GM23338 (cell line): Measurements from ENCODE around the gene F3. TPM values are rescaled to one million over a fixed set of nuclear protein-coding genes. Genes with fewer than 3 reads are reported as not detected.

ENCODE experiments used
- ATAC-seq: fragments of 200-7000 bp; cut with Tn5 transposase; 3 replicates; pipeline ENCODE4 v1.9.1; 2020
- DNase-seq: peaks from one replicate; pipeline ENCODE4 v3.0.0-alpha.2; 2015; ENCODE audit warnings: low spot score
- H2AFZ ChIP-seq: fragments of 200-600 bp; sonication (generic); 2 replicates; pipeline ENCODE4 v1.8.0; 2016; ENCODE audit warnings: antibody characterized with exemption, mild to moderate bottlenecking, moderate library complexity
- H3F3A ChIP-seq: fragments of 200-600 bp; sonication (generic); replicated peaks from 2 replicates; pipeline ENCODE4 v1.8.0; 2017; ENCODE audit warnings: antibody characterized with exemption, mixed run types, low read depth
- H3K27ac ChIP-seq: fragments of 200-600 bp; sonication (generic); 2 replicates; pipeline ENCODE4 v1.6.1; 2016; ENCODE audit warnings: low read depth
- H3K27me3 ChIP-seq: fragments of 200-600 bp; sonication (generic); 2 replicates; pipeline ENCODE4 v1.8.0; 2016; ENCODE audit warnings: mild to moderate bottlenecking, mixed run types, moderate library complexity; ENCODE audit not compliant: insufficient read depth
- H3K36me3 ChIP-seq: fragments of 200-600 bp; sonication (generic); 2 replicates; pipeline ENCODE4 v1.8.0; 2016; ENCODE audit warnings: mild to moderate bottlenecking; ENCODE audit not compliant: insufficient read depth
- H3K4me1 ChIP-seq: fragments of 200-600 bp; sonication (generic); 2 replicates; pipeline ENCODE4 v1.8.0; 2016; ENCODE audit warnings: mild to moderate bottlenecking, moderate library complexity; ENCODE audit not compliant: insufficient read depth
- H3K4me2 ChIP-seq: fragments of 200-600 bp; sonication (generic); 2 replicates; pipeline ENCODE4 v1.7.1; 2017; ENCODE audit warnings: mixed run types
- H3K4me3 ChIP-seq: fragments of 200-600 bp; sonication (generic); 2 replicates; pipeline ENCODE4 v1.6.1; 2016; ENCODE audit warnings: mixed run types
- H3K79me2 ChIP-seq: fragments of 200-600 bp; sonication (generic); replicated peaks from 2 replicates; pipeline ENCODE4 v1.8.0; 2017; ENCODE audit warnings: mild to moderate bottlenecking; ENCODE audit not compliant: insufficient read depth
- H3K9me2 ChIP-seq: fragments of 200-600 bp; sonication (generic); 2 replicates; pipeline ENCODE4 v1.8.0; 2017; ENCODE audit not compliant: insufficient read depth
- H4K20me1 ChIP-seq: fragments of 200-600 bp; sonication (generic); replicated peaks from 2 replicates; pipeline ENCODE4 v1.8.0; 2017; ENCODE audit warnings: mild to moderate bottlenecking; ENCODE audit not compliant: insufficient read depth
- H3K27ac Mint-ChIP-seq: 2 replicates; pipeline ENCODE4 v1.8.0; 2020; ENCODE audit warnings: inconsistent platforms, mild to moderate bottlenecking, moderate library complexity, mixed read lengths
- H3K27me3 Mint-ChIP-seq: 3 replicates; pipeline ENCODE4 v1.8.0; 2022; ENCODE audit warnings: low read depth, mild to moderate bottlenecking, moderate library complexity, mixed read lengths, inconsistent platforms; ENCODE audit not compliant: insufficient read depth, poor library complexity
- H3K36me3 Mint-ChIP-seq: 3 replicates; pipeline ENCODE4 v1.8.0; 2021; ENCODE audit warnings: low read depth, mild to moderate bottlenecking, inconsistent platforms, moderate library complexity, mixed read lengths
- H3K4me1 Mint-ChIP-seq: 3 replicates; pipeline ENCODE4 v1.8.0; 2020; ENCODE audit warnings: mild to moderate bottlenecking, inconsistent platforms, mixed read lengths
- H3K4me3 Mint-ChIP-seq: 3 replicates; pipeline ENCODE4 v1.8.0; 2021; ENCODE audit warnings: moderate library complexity, mild to moderate bottlenecking, inconsistent platforms, mixed read lengths
- H3K9me3 Mint-ChIP-seq: 3 replicates; pipeline ENCODE4 v1.8.0; 2020; ENCODE audit warnings: moderate library complexity, mild to moderate bottlenecking, inconsistent platforms, mixed read lengths
- CREB1 ChIP-seq: fragments of 250-450 bp; sonication (Bioruptor Pico); IDR thresholded peaks from 2 replicates; pipeline ENCODE4 v1.5.0; 2020; ENCODE audit warnings: low read depth, mild to moderate bottlenecking, moderate library complexity
- CTCF ChIP-seq, 2 experiments: fragments of 200-600 bp in 1 of 2; sonication (generic) in 1 of 2; conservative IDR thresholded peaks; 2 replicates each; pipeline versions ENCODE4 v1.5.1 to v1.6.1; 2016 to 2017; ENCODE audit warnings: antibody characterized with exemption in 2 of 2, low read depth in 2 of 2, mild to moderate bottlenecking in 2 of 2, moderate library complexity in 1 of 2
- EZH2 ChIP-seq: fragments of 200-600 bp; sonication (generic); IDR thresholded peaks from one replicate; pipeline ENCODE4 v1.8.0; 2017; ENCODE audit warnings: antibody characterized with exemption, mild to moderate bottlenecking, low read depth; ENCODE audit not compliant: unreplicated experiment
- EZH2phosphoT487 ChIP-seq: fragments of 200-600 bp; sonication (generic); IDR thresholded peaks from one replicate; pipeline ENCODE4 v1.8.1; 2018; ENCODE audit warnings: antibody characterized with exemption; ENCODE audit not compliant: unreplicated experiment
- JUNB ChIP-seq: IDR thresholded peaks from one replicate; pipeline ENCODE4 v1.6.1; 2016; ENCODE audit warnings: antibody characterized with exemption; ENCODE audit not compliant: unreplicated experiment
- NANOG ChIP-seq: IDR thresholded peaks from 2 replicates; pipeline ENCODE4 v1.6.1; 2016; ENCODE audit warnings: antibody characterized with exemption, borderline replicate concordance
- POLR2AphosphoS5 ChIP-seq: IDR thresholded peaks from 2 replicates; pipeline ENCODE4 v1.6.1; 2016; ENCODE audit warnings: antibody characterized with exemption, low read depth
- REST ChIP-seq: IDR thresholded peaks from one replicate; pipeline ENCODE4 v1.6.1; 2018; ENCODE audit warnings: antibody characterized with exemption; ENCODE audit not compliant: unreplicated experiment
- STAT1 ChIP-seq: IDR thresholded peaks from one replicate; pipeline ENCODE4 v1.6.1; 2016; ENCODE audit warnings: antibody characterized with exemption; ENCODE audit not compliant: unreplicated experiment
- ZNF114 ChIP-seq: fragments of 250-450 bp; sonication (Bioruptor Pico); IDR thresholded peaks from 2 replicates; pipeline ENCODE4 v1.5.0; 2020; ENCODE audit warnings: mild to moderate bottlenecking, moderate library complexity
- ZNF331 ChIP-seq: fragments of 250-450 bp; sonication (Bioruptor Pico); IDR thresholded peaks from 2 replicates; pipeline ENCODE4 v1.5.0; 2020; ENCODE audit warnings: low read depth, mild to moderate bottlenecking, moderate library complexity
- ZNF462 ChIP-seq: fragments of 250-450 bp; sonication (Bioruptor Pico); IDR thresholded peaks from 2 replicates; pipeline ENCODE4 v1.5.0; 2020; ENCODE audit warnings: mild to moderate bottlenecking, moderate library complexity
- polyA plus RNA-seq: library from polyadenylated mRNA; unstranded; fragments of >200 nt; fragmentation: Nextera tagmentation; extraction: Ambion mirVana; gene quantifications from 2 replicates; pipeline ENCODE4 v1.2.1, GENCODE V29; 2016
- total RNA-seq: library from RNA; depleted of rRNA; stranded (reverse); fragments of >200 nt; shearing (Covaris generic); gene quantifications from 2 replicates; pipeline ENCODE4 v1.2.3, GENCODE V29; 2014
- TF ChIP-seq, protein P1 (sequence below): IDR thresholded peaks from 2 replicates; pipeline ENCODE4 v1.6.1; 2016; ENCODE audit warnings: antibody characterized with exemption

The F3 gene
- total and polyA plus RNA-seq, 2 experiments from 2014 or later: 6.9 to 9.7 TPM

DNA sequence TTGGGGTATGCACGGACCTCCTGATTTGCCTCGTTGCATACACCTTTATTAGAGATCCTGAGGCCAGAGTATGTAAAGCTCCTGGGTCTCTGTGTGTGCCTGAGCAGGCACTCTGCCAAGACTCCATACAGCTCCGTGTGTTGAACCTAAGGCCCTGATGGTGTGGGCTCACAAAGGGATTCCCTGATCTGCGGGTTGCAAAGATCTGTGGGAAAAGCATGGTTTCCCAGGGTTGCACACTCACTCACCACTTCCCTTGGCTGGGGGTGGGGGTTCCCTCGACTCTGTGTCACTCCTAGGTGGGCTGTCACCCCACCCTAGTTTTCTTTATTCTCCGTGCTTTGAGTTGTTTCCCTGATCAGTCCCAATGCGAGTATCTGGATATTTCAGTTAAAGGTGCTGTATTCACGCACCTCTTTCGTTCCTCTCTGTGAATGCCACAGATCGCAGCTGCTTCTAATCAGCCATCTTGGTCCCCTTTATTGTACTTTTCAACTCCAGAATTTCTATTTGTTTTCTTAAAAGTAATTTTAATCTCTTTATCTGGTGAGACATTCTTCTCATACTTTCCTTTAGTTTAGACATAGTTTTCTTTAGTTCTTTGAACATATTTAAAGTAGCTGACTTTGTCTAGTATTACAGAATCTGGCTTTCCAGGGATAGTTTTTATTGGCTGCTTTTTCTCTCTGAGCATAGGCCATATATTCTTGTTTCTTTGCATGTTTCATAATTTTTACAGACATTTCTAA is 39.0 kb upstream of the F3 start:
- peaks cover 23% of the 10 kb centered on the region for H3K9me3 Mint-ChIP-seq
- H2AFZ ChIP-seq: peak overlapping the region; percentile 91

More for the DNA sequence above, 39.0 kb upstream of the F3 start:
- Mint-ChIP-seq H3K27ac (no peak overlapping the region), H3K27me3 (peaks cover 3% of the 10 kb centered on the region), H3K4me3 (no peak overlapping the region), H3K36me3 (peaks cover 18% of the 10 kb centered on the region; the same call in 2 of the 3 replicates), H3K4me1 (peaks cover 8% of the 10 kb centered on the region; the same call in 2 of the 3 replicates)
- DNase-seq: no peak
- no peaks in the 10 kb centered on the region for H3K27me3 ChIP-seq
- no peak overlapping the region for H3K4me2 ChIP-seq
- H3K79me2 ChIP-seq: no peaks in the 10 kb centered on the region
- no peak overlapping the region for H3K4me3 ChIP-seq
- H3K36me3 ChIP-seq: no peaks in the 10 kb centered on the region; the same call in 1 of the 2 replicates
- no peaks in the 10 kb centered on the region for H3F3A ChIP-seq
- H4K20me1 ChIP-seq: no peaks in the 10 kb centered on the region
- peaks cover 9% of the 10 kb centered on the region for H3K9me2 ChIP-seq
- TF ChIP-seq ZNF462 (CRISPR knock-in tag): no peak
- TF ChIP-seq EZH2phosphoT487: no peak
- TF ChIP-seq REST: no peak
- TF ChIP-seq EZH2: no peak
- no peak for TF ChIP-seq CTCF (conservative IDR thresholded peaks at IDR 0.05; ENCODE audit: low read depth in 2 of 2)
- TF ChIP-seq NANOG: no peak
- TF ChIP-seq STAT1: no peak
- TF ChIP-seq ZNF114 (CRISPR knock-in tag): no peak
- no peak for TF ChIP-seq ZNF331 (CRISPR knock-in tag)
- TF ChIP-seq, protein P1, sequence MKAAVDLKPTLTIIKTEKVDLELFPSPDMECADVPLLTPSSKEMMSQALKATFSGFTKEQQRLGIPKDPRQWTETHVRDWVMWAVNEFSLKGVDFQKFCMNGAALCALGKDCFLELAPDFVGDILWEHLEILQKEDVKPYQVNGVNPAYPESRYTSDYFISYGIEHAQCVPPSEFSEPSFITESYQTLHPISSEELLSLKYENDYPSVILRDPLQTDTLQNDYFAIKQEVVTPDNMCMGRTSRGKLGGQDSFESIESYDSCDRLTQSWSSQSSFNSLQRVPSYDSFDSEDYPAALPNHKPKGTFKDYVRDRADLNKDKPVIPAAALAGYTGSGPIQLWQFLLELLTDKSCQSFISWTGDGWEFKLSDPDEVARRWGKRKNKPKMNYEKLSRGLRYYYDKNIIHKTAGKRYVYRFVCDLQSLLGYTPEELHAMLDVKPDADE: no peak
- TF ChIP-seq JUNB: no peak
- TF ChIP-seq POLR2AphosphoS5: no peak
- no peak for TF ChIP-seq CREB1 (CRISPR knock-in tag)
- no peaks in the 10 kb centered on the region; the same call in 1 of the 2 replicates for H3K4me1 ChIP-seq
- no peak overlapping the region for H3K27ac ChIP-seq
- ATAC-seq: peak; percentile 26; the same call in 1 of the 3 replicates
